GM12875 (cell line): Measurements from ENCODE around the gene RANBP9.

ENCODE experiments used
- H3K4me3 ChIP-seq: one replicate; pipeline ENCODE4 v1.5.1; 2011; ENCODE audit warnings: low read depth, low read length, control low read depth
- TF ChIP-seq, protein P1 (sequence below): IDR thresholded peaks from 2 replicates; pipeline ENCODE4 v1.5.1; 2011; ENCODE audit warnings: low read depth, mild to moderate bottlenecking, control low read depth, inconsistent platforms, low read length, moderate library complexity, borderline replicate concordance; ENCODE audit not compliant: insufficient read depth

The RANBP9 gene

GRCh38 chr6:13593103-13593502, 118.5 kb downstream of the RANBP9 start:
- H3K4me3 ChIP-seq = no peak overlapping the region

GRCh38 chr6:13591205-13591921, 120.3 kb downstream of the RANBP9 start:
- TF ChIP-seq, protein P1, sequence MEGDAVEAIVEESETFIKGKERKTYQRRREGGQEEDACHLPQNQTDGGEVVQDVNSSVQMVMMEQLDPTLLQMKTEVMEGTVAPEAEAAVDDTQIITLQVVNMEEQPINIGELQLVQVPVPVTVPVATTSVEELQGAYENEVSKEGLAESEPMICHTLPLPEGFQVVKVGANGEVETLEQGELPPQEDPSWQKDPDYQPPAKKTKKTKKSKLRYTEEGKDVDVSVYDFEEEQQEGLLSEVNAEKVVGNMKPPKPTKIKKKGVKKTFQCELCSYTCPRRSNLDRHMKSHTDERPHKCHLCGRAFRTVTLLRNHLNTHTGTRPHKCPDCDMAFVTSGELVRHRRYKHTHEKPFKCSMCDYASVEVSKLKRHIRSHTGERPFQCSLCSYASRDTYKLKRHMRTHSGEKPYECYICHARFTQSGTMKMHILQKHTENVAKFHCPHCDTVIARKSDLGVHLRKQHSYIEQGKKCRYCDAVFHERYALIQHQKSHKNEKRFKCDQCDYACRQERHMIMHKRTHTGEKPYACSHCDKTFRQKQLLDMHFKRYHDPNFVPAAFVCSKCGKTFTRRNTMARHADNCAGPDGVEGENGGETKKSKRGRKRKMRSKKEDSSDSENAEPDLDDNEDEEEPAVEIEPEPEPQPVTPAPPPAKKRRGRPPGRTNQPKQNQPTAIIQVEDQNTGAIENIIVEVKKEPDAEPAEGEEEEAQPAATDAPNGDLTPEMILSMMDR = no peak
- no peak overlapping the region for H3K4me3 ChIP-seq

More at GRCh38 chr6:13593103-13593502, 118.5 kb downstream of the RANBP9 start:
- TF ChIP-seq, protein P1 = no peak

GRCh38 chr6:13590574-13591153, 121.0 kb downstream of the RANBP9 start:
- H3K4me3 ChIP-seq = no peak overlapping the region
- TF ChIP-seq, protein P1 = no peak

DNA sequence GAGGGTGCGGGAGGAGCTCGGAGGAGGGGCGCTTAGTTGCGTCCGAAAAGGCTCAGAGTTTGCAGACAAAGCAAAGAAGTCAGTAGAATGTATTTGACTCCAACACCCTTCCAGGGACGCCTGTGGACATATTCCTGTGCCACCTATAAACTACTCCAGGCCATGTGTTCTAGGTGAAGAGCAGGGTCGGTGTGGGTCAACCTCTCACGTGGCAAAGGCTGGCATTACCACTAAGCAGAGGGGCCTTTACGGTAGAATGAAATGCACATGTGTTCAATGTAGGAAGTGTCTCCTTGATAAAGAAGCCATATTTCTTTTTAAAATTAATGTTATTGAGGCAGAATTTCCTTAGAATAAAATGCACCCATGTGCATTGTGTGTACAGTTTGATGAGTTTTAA, 121.8 kb downstream of the RANBP9 start:
- no peak overlapping the region for H3K4me3 ChIP-seq
- TF ChIP-seq, protein P1 = no peak

DNA sequence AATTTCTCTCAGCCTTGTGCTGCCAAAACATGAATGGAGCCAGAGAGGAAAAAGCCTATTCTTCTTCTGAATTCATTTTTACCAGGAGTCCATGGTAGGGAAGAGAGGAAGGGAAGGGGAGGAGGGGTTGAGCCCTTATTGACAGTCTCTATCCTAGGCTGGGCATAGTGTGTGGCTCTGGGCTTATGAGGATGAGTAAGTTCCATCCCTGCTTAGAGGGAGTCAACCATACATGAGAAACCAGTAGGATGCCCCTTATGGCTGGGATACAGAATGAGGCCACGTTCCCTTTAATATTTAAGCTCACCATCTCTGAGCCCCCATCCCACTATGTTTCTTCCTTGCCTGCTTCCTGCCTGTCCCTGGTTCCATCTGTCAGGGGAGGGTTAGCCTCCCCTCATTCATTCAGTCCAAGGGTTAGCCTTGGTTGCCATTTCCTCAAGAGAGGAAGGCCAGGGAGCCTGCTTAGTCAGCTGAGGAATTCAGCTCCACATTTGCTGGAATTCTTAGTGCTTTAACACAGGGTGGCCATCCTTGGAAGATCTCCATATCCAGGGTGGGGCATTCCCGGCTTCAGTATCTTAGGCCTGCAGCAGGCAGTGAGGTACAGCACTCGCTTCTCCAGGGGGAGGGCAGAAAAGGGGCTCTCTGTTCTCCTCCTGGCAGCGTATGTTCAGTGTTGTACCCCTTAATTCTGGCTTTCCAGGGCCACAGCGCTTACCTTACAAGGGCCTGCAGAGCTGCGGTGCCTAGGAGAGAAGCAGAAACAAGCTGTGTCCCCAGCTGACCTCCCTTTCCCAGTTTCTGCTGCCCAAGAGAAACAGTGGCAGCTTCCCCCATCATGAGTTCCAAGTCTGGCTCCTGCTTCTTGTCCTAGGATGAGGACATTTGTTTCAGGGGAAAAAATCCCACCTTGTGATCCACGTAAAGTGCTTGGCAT, 124.8 kb downstream of the RANBP9 start:
- TF ChIP-seq, protein P1 = no peak
- no peak overlapping the region for H3K4me3 ChIP-seq

- TF ChIP-seq, protein P1 = no peak
- H3K4me3 ChIP-seq = no peak overlapping the region
Measured at GRCh38 chr6:13581700-13582229, 129.9 kb downstream of the RANBP9 start.
